Gastroesophageal sphincter (tissue), 4 donors: ENCODE measurements around the gene FAM8A1. TPM values are rescaled to one million over a fixed set of nuclear protein-coding genes. Genes with fewer than 3 reads are reported as not detected.
A peak's percentile ranks its signal among the peaks of the same experiment; 100 is the strongest.

Experiments
- ATAC-seq: fragments of 150-250 bp; one replicate; pipeline ENCODE4 v1.9.1; 2016; ENCODE audit warnings: mild to moderate bottlenecking, moderate library complexity
- H3K27ac ChIP-seq, 4 donors: fragments of 200-600 bp; sonication (generic) in 3 of 4; 1 replicate in 3 of 4; 2 replicates in 1 of 4; pipeline ENCODE4 v1.5.1; 2016 to 2019
- H3K27me3 ChIP-seq: fragments of 200-600 bp; sonication (generic); one replicate; pipeline ENCODE4 v1.5.1; 2019
- H3K36me3 ChIP-seq, 2 donors: fragments of 200-600 bp; sonication (generic); one replicate each; pipeline ENCODE4 v1.5.1; 2019; ENCODE audit warnings: control low read depth in 1 of 2
- H3K4me1 ChIP-seq, 3 donors: fragments of 200-600 bp; sonication (generic); 1 replicate in 2 of 3; 2 replicates in 1 of 3; pipeline ENCODE4 v1.5.1; 2016 to 2019; ENCODE audit warnings: control low read depth in 2 of 3
- H3K4me3 ChIP-seq, 2 donors: fragments of 200-600 bp; sonication (generic); one replicate each; pipeline ENCODE4 v1.5.1; 2019; ENCODE audit warnings: mild to moderate bottlenecking in 1 of 2, moderate library complexity in 1 of 2
- H3K9me3 ChIP-seq, 3 donors: fragments of 200-600 bp; sonication (generic); one replicate each; pipeline ENCODE4 v1.5.1; 2017 to 2019; ENCODE audit warnings: control low read depth in 2 of 3
- EP300 ChIP-seq: sonication (generic); formaldehyde crosslinking; IDR thresholded peaks from one replicate; pipeline ENCODE4 v1.6.1; 2017; ENCODE audit warnings: antibody characterized with exemption, mild to moderate bottlenecking
- POLR2A ChIP-seq, 2 donors: fragments of 450-650 bp; IDR thresholded peaks; one replicate each; pipeline ENCODE4 v1.6.1; 2017; ENCODE audit warnings: antibody characterized with exemption in 2 of 2, mild to moderate bottlenecking in 2 of 2, moderate library complexity in 1 of 2
- POLR2AphosphoS5 ChIP-seq: sonication (generic); formaldehyde crosslinking; IDR thresholded peaks from one replicate; pipeline ENCODE4 v1.6.1; 2017; ENCODE audit warnings: antibody characterized with exemption
- WGBS, 2 donors: methylation state at CpG; one replicate each; pipeline ENCODE4 v1.1.5; 2018; ENCODE audit warnings: low coverage in 1 of 2; 5-methylcytosine and 5-hydroxymethylcytosine counted together
- total RNA-seq, 4 donors: library from RNA; depleted of rRNA; stranded (reverse); fragments of >200 nt; gene quantifications; one replicate each; pipeline ENCODE4 v1.1.0, GENCODE V29; 2016
- TF ChIP-seq, protein P1 (sequence below), 4 experiments: fragments of 200-600 bp in 2 of 4; fragments of 450-650 bp in 2 of 4; sonication (generic) in 1 of 4; IDR thresholded peaks; one replicate each; pipeline ENCODE4 v1.5.1; 2017 to 2019; ENCODE audit warnings: antibody characterized with exemption in 4 of 4, mild to moderate bottlenecking in 2 of 4, moderate library complexity in 2 of 4

FAM8A1 gene
- total RNA-seq, 4 donors from 2014 or later: 38.1 to 55.2 (median 45.9) TPM

DNA sequence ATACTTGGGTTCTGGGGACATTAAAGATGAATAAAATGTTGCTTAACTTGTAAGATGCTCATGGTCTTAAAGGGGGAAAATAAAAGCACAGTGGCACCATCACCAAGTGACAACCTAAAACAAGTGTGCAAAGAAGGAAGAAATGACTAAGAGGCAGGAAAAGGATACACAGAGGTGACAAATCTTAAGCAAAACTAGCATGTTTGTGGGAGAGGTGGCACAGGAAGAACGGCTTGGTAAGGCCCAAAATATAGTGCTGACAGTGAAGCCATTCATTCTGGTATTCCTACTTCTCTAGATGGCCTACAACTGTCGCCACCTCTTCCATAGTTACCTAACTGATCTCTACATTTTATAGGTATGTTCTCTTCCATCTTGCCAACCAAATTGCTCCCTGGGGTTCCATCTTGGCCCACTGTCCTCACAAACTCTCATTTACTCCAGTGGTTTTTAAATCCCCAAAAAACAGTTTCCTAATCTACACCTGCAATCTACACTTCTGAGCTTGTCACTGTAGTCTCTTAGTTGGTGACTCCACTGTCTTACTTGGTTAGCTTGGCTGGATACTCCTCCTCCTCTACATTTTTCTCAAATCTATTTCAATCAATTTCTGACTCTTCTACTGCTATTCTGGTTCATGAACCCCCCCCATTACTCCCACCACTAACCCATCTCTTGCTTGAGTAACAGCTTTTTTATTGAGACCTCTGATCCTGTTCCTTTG, 33.5 kb downstream of the FAM8A1 start:
- TF ChIP-seq EP300 (no peak), POLR2A (IDR thresholded peaks at IDR 0.05) (no peak), POLR2AphosphoS5 (no peak)
- TF ChIP-seq, protein P1, sequence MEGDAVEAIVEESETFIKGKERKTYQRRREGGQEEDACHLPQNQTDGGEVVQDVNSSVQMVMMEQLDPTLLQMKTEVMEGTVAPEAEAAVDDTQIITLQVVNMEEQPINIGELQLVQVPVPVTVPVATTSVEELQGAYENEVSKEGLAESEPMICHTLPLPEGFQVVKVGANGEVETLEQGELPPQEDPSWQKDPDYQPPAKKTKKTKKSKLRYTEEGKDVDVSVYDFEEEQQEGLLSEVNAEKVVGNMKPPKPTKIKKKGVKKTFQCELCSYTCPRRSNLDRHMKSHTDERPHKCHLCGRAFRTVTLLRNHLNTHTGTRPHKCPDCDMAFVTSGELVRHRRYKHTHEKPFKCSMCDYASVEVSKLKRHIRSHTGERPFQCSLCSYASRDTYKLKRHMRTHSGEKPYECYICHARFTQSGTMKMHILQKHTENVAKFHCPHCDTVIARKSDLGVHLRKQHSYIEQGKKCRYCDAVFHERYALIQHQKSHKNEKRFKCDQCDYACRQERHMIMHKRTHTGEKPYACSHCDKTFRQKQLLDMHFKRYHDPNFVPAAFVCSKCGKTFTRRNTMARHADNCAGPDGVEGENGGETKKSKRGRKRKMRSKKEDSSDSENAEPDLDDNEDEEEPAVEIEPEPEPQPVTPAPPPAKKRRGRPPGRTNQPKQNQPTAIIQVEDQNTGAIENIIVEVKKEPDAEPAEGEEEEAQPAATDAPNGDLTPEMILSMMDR (IDR thresholded peaks at IDR 0.05): no peak
- H3K4me1 ChIP-seq: peaks cover 0 to 34% (median 0%) of the 10 kb centered on the region in 3 donors
- ATAC-seq: no peak
- no peak overlapping the region for H3K27ac ChIP-seq
- H3K27me3 ChIP-seq: no peaks in the 10 kb centered on the region
- H3K9me3 ChIP-seq: no peaks in the 10 kb centered on the region
- no peak overlapping the region for H3K4me3 ChIP-seq
- 30 to 88% methylated on average over 1 to 2 of the region's 2 CpGs for WGBS, 2 donors
- peaks cover 4 to 76% of the 10 kb centered on the region in 2 donors for H3K36me3 ChIP-seq

DNA sequence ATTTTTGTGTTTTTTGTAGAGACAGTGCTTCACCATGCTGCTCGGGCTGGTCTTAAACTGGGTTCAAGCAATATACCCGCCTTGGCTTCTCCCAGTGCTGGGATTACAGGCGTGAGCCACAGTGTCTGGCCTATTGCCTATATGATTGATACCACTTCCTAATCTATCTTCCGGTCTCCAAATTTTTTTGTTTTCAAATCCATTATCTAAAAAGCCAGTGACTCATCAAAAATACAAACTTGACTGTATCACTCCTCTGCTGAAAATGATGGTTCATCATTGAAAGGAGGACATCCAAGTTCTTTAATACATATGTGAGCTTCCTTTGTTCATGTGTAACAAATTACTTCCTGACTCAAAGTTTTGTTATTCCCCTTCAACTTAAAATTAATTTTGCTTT, 35.5 kb downstream of the FAM8A1 start:
- H3K4me3 ChIP-seq: no peak overlapping the region
- H3K27ac ChIP-seq: no peak overlapping the region
- no peaks in the 10 kb centered on the region for H3K27me3 ChIP-seq
- H3K9me3 ChIP-seq: no peaks in the 10 kb centered on the region
- no peak for ATAC-seq
- peaks cover 4 to 71% of the 10 kb centered on the region in 2 donors for H3K36me3 ChIP-seq
- peaks cover 0 to 28% (median 0%) of the 10 kb centered on the region in 3 donors for H3K4me1 ChIP-seq
- TF ChIP-seq, protein P1 (IDR thresholded peaks at IDR 0.05): no peak
- TF ChIP-seq EP300 (no peak), POLR2AphosphoS5 (no peak), POLR2A (IDR thresholded peaks at IDR 0.05) (no peak)
- WGBS, 2 donors: 97 to 100% methylated on average over 4 of the region's 4 CpGs

DNA sequence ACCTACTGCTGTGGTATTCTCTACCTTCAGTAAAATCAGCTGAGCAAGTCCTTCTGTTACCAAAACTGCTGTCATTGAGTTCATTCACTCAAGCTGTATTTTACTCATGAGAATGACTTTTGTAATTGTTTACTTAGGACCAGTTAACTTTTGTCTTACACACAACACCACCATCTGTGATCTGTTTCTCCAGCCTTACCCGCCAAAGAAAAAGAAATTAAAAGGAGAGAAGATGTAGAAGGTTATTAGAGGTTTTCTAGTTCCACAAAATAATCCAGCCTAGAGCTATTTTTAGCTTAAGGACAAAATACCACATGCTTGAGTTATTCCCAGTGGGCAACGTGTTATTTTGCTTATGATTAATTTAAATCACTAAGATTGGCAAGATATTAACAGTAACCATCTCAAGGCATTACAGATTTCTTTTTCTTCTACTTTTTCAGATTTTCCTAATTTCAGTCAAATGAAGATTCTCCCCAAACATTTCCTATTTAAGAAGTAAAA, 38.2 kb downstream of the FAM8A1 start:
- TF ChIP-seq POLR2AphosphoS5 (no peak), EP300 (no peak), POLR2A (IDR thresholded peaks at IDR 0.05) (no peak)
- TF ChIP-seq, protein P1 (IDR thresholded peaks at IDR 0.05): no peak
- WGBS, 2 donors: 16 to 40% methylated on average over 2 of the region's 2 CpGs
- H3K9me3 ChIP-seq: no peaks in the 10 kb centered on the region
- peaks cover 0 to 18% (median 0%) of the 10 kb centered on the region in 3 donors for H3K4me1 ChIP-seq
- no peak for ATAC-seq
- H3K4me3 ChIP-seq: no peak overlapping the region
- H3K36me3 ChIP-seq: peaks cover 4 to 77% of the 10 kb centered on the region in 2 donors
- no peaks in the 10 kb centered on the region for H3K27me3 ChIP-seq
- H3K27ac ChIP-seq: no peak overlapping the region

DNA sequence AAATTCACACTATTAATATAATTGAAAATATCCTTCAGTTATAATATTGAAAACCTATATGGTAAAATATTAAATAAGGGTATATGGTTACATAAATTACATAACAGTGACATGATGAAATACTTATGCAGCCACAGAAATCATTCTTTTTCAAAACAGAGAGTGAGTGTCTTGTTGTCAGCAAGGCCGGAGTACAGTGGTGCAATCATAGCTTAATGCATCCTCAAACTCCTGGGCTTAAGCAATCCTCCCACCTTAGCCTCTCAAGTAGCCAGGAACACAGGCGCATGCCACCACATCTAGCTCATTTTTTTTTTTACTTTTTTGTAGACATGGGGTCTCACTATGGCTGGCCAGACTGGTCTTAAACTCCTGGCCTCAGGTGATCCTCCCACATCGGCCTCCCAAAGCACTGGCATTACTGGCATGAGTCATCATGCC, 40.4 kb downstream of the FAM8A1 start:
- 91 to 100% methylated on average over 2 to 3 of the region's 3 CpGs for WGBS, 2 donors
- Histone ChIP-seq H3K36me3 (peaks cover 4 to 85% of the 10 kb centered on the region in 2 donors), H3K4me1 (peaks cover 0 to 13% (median 0%) of the 10 kb centered on the region in 3 donors), H3K27ac (no peak overlapping the region), H3K9me3 (no peaks in the 10 kb centered on the region), H3K4me3 (no peak overlapping the region), H3K27me3 (no peaks in the 10 kb centered on the region)
- no peak for TF ChIP-seq POLR2AphosphoS5
- no peak for ATAC-seq

DNA sequence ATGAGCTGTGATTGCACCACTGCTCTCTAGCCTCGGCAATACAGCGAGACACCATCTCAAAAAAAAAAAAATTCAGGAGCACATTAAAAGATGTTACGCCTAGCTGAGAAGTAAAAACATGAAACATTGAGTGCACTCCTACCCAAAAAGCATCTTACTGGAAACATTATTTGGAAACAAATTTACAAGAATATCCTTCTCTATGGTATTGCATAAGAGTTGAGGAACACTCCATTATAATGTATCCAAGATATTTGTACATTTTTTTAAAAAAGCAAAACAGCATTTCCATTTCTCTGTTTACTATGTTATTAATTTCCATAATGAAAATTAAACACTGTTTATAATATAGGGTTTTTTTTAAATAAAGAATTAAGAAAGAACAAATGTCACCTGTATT, 48.6 kb downstream of the FAM8A1 start:
- H3K36me3 ChIP-seq: peaks cover 0 to 93% of the 10 kb centered on the region in 2 donors

More for the DNA sequence above, 48.6 kb downstream of the FAM8A1 start:
- no peaks in the 10 kb centered on the region for H3K27me3 ChIP-seq
- TF ChIP-seq EP300: no peak
- TF ChIP-seq POLR2AphosphoS5: peak; percentile 20
- ATAC-seq: no peak
- peaks cover 0 to 5% (median 0%) of the 10 kb centered on the region in 3 donors for H3K4me1 ChIP-seq
- H3K9me3 ChIP-seq: no peaks in the 10 kb centered on the region
- H3K4me3 ChIP-seq: no peak overlapping the region
- no peak overlapping the region for H3K27ac ChIP-seq
- WGBS, 2 donors: 95 to 96% methylated on average over 2 to 3 of the region's 3 CpGs
